Upper lobe of right lung (tissue), 1 donor: ENCODE measurements around the gene DNAH5. TPM values are rescaled to one million over a fixed set of nuclear protein-coding genes. Genes with fewer than 3 reads are reported as not detected.

Source experiments
- ATAC-seq: fragments of 200-7000 bp; cut with Tn5 transposase; one replicate; pipeline ENCODE4 v1.9.1; 2020; ENCODE audit warnings: mild to moderate bottlenecking, moderate library complexity
- DNase-seq: peaks from one replicate; pipeline ENCODE4 v3.0.0-alpha.2; 2020
- H3K27ac ChIP-seq: fragments of 200-600 bp; one replicate; pipeline ENCODE4 v1.8.0; 2022
- H3K27me3 ChIP-seq: fragments of 200-600 bp; one replicate; pipeline ENCODE4 v1.8.0; 2022; ENCODE audit warnings: mild to moderate bottlenecking
- H3K36me3 ChIP-seq: fragments of 200-600 bp; one replicate; pipeline ENCODE4 v1.8.0; 2022
- H3K4me1 ChIP-seq: fragments of 200-600 bp; one replicate; pipeline ENCODE4 v1.8.0; 2022
- H3K4me3 ChIP-seq: fragments of 200-600 bp; one replicate; pipeline ENCODE4 v1.8.0; 2022; ENCODE audit warnings: mild to moderate bottlenecking
- H3K9me3 ChIP-seq: fragments of 200-600 bp; one replicate; pipeline ENCODE4 v1.8.0; 2022
- CTCF ChIP-seq: fragments of 200-600 bp; IDR thresholded peaks from one replicate; pipeline ENCODE4 v1.8.0; 2022; ENCODE audit warnings: antibody characterized with exemption
- intact Hi-C: fragments of 100-400 bp; cut with DNase I; formaldehyde crosslinking; loops from one replicate; pipeline ENCODE4 v1.11.0; 2022
- total RNA-seq: library from RNA; stranded (reverse); fragmentation: NEBNext Ultra II Directional; extraction: Animal tissue kit (Norgen Biotek cat#: 25700); gene quantifications from one replicate; pipeline ENCODE4 v1.2.1, GENCODE V29; 2021
- donor health status: DM: no; HTN: yes; CAD: no; lungs with severe emphysema.

Gene DNAH5
- total RNA-seq, 1 donor from 2014 or later: 4.6 TPM

GRCh38 chr5:13921578-13921977 lies 22.9 kb downstream of the DNAH5 start:
- H3K4me1 ChIP-seq: no peaks in the 10 kb centered on the region
- no peak overlapping the region for H3K4me3 ChIP-seq
- no peaks in the 10 kb centered on the region for H3K9me3 ChIP-seq
- no peak overlapping the region for H3K27ac ChIP-seq
- intact Hi-C loops: no loop called here
- no peaks in the 10 kb centered on the region for H3K36me3 ChIP-seq
- TF ChIP-seq CTCF: no peak
- ATAC-seq (no peak), DNase-seq (no peak)
- H3K27me3 ChIP-seq: no peaks in the 10 kb centered on the region

- H3K4me1 ChIP-seq: no peaks in the 10 kb centered on the region
- no peak for TF ChIP-seq CTCF
- no peak for DNase-seq
- H3K9me3 ChIP-seq: no peaks in the 10 kb centered on the region
- intact Hi-C loops: no loop called here
- H3K4me3 ChIP-seq: no peak overlapping the region
- no peaks in the 10 kb centered on the region for H3K27me3 ChIP-seq
- no peak for ATAC-seq
- H3K27ac ChIP-seq: no peak overlapping the region
- H3K36me3 ChIP-seq: no peaks in the 10 kb centered on the region
Measured at GRCh38 chr5:13919786-13920185, 24.7 kb downstream of the DNAH5 start.

GRCh38 chr5:13919087-13919486 lies 25.4 kb downstream of the DNAH5 start:
- no peaks in the 10 kb centered on the region for H3K9me3 ChIP-seq
- H3K27ac ChIP-seq: no peak overlapping the region
- H3K27me3 ChIP-seq: no peaks in the 10 kb centered on the region
- H3K4me3 ChIP-seq: no peak overlapping the region
- intact Hi-C loops: no loop called here
- no peak for TF ChIP-seq CTCF
- no peak for ATAC-seq
- DNase-seq: no peak
- no peaks in the 10 kb centered on the region for H3K4me1 ChIP-seq
- no peaks in the 10 kb centered on the region for H3K36me3 ChIP-seq

GRCh38 chr5:13917061-13917460 lies 27.4 kb downstream of the DNAH5 start:
- no peak overlapping the region for H3K4me3 ChIP-seq
- no peak overlapping the region for H3K27ac ChIP-seq
- no peaks in the 10 kb centered on the region for H3K36me3 ChIP-seq
- TF ChIP-seq CTCF: no peak
- ATAC-seq (no peak), DNase-seq (no peak)
- intact Hi-C loops: no loop called here
- H3K4me1 ChIP-seq: no peaks in the 10 kb centered on the region
- H3K9me3 ChIP-seq: no peaks in the 10 kb centered on the region
- no peaks in the 10 kb centered on the region for H3K27me3 ChIP-seq

GRCh38 chr5:13913962-13914361 lies 30.5 kb downstream of the DNAH5 start:
- no peaks in the 10 kb centered on the region for H3K27me3 ChIP-seq
- intact Hi-C loops: no loop called here

More at GRCh38 chr5:13913962-13914361, 30.5 kb downstream of the DNAH5 start:
- Histone ChIP-seq H3K4me1 (no peaks in the 10 kb centered on the region), H3K27ac (no peak overlapping the region), H3K9me3 (no peaks in the 10 kb centered on the region), H3K4me3 (no peak overlapping the region), H3K36me3 (no peaks in the 10 kb centered on the region)
- ATAC-seq: no peak
- DNase-seq: no peak
- no peak for TF ChIP-seq CTCF
